ENCODE measurements around the gene RAI1.

DNA sequence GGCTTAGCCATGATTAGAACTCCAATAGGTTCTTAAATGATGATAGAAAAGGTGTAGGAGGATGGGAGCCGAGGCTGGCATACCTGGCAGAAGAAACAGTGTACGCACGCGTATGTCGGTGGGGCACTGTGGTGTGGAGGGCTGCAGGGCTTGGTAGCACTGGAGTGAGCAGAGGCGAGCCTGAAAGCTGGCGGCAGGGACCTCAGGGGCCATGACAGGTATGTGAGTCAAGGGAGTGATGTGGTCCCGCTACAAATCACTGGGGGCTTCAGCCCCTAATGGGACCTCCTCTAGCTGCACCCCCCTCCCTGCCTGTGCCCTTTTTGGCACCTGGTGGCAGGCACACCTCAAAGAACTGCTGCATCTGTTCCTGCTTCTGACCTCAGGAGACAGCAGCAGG, 67.3 kb downstream of the RAI1 start:
- TF ChIP-seq, protein P1, sequence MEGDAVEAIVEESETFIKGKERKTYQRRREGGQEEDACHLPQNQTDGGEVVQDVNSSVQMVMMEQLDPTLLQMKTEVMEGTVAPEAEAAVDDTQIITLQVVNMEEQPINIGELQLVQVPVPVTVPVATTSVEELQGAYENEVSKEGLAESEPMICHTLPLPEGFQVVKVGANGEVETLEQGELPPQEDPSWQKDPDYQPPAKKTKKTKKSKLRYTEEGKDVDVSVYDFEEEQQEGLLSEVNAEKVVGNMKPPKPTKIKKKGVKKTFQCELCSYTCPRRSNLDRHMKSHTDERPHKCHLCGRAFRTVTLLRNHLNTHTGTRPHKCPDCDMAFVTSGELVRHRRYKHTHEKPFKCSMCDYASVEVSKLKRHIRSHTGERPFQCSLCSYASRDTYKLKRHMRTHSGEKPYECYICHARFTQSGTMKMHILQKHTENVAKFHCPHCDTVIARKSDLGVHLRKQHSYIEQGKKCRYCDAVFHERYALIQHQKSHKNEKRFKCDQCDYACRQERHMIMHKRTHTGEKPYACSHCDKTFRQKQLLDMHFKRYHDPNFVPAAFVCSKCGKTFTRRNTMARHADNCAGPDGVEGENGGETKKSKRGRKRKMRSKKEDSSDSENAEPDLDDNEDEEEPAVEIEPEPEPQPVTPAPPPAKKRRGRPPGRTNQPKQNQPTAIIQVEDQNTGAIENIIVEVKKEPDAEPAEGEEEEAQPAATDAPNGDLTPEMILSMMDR (IDR thresholded peaks at IDR 0.05), result no peak
- TF ChIP-seq POLR2A (IDR thresholded peaks at IDR 0.05), result no peak
